ENCODE data around the gene ALDOB.

ALDOB gene

GRCh38 chr9:101442736-101443135 is 7.2 kb upstream of the ALDOB start:
- H3K27me3 ChIP-seq (replicated peaks; ENCODE audit: control insufficient read depth, insufficient read depth, low read length) = no peaks in the 10 kb centered on the region
- H3K4me3 ChIP-seq (replicated peaks; ENCODE audit: low read depth, low read length) = no peak overlapping the region
- TF ChIP-seq CTCF (IDR thresholded peaks at IDR 0.05; ENCODE audit: insufficient read depth, low read length, poor library complexity, severe bottlenecking) = no peak
- DNase-seq (ENCODE audit: extremely low read depth, insufficient read length) = no peak
- no peaks in the 10 kb centered on the region for H3K36me3 ChIP-seq (ENCODE audit: control insufficient read depth, insufficient read depth, low read length)

- DNase-seq (ENCODE audit: extremely low read depth, insufficient read length) = no peak
- Histone ChIP-seq H3K27me3 (replicated peaks; ENCODE audit: control insufficient read depth, insufficient read depth, low read length) (no peaks in the 10 kb centered on the region), H3K4me3 (replicated peaks; ENCODE audit: low read depth, low read length) (no peak overlapping the region), H3K36me3 (ENCODE audit: control insufficient read depth, insufficient read depth, low read length) (no peaks in the 10 kb centered on the region)
- TF ChIP-seq CTCF (IDR thresholded peaks at IDR 0.05; ENCODE audit: insufficient read depth, low read length, poor library complexity, severe bottlenecking) = no peak
Measured at GRCh38 chr9:101442318-101442717, 6.7 kb upstream of the ALDOB start.

GRCh38 chr9:101440714-101441230 is 5.2 kb upstream of the ALDOB start:
- H3K27me3 ChIP-seq (replicated peaks; ENCODE audit: control insufficient read depth, insufficient read depth, low read length) = no peaks in the 10 kb centered on the region
- TF ChIP-seq CTCF (IDR thresholded peaks at IDR 0.05; ENCODE audit: insufficient read depth, low read length, poor library complexity, severe bottlenecking) = no peak
- no peak for DNase-seq (ENCODE audit: extremely low read depth, insufficient read length)

GRCh38 chr9:101438523-101438922 is 2.9 kb upstream of the ALDOB start:
- no peak overlapping the region for H3K4me3 ChIP-seq (replicated peaks; ENCODE audit: low read depth, low read length)
- DNase-seq (ENCODE audit: extremely low read depth, insufficient read length) = no peak
- no peaks in the 10 kb centered on the region for H3K36me3 ChIP-seq (ENCODE audit: control insufficient read depth, insufficient read depth, low read length)
- no peaks in the 10 kb centered on the region for H3K27me3 ChIP-seq (replicated peaks; ENCODE audit: control insufficient read depth, insufficient read depth, low read length)
- TF ChIP-seq CTCF (IDR thresholded peaks at IDR 0.05; ENCODE audit: insufficient read depth, low read length, poor library complexity, severe bottlenecking) = no peak

More at GRCh38 chr9:101440714-101441230, 5.2 kb upstream of the ALDOB start:
- H3K4me3 ChIP-seq (replicated peaks; ENCODE audit: low read depth, low read length) = no peak overlapping the region
- H3K36me3 ChIP-seq (ENCODE audit: control insufficient read depth, insufficient read depth, low read length) = no peaks in the 10 kb centered on the region

GRCh38 chr9:101437806-101438232 is 2.2 kb upstream of the ALDOB start:
- no peak for DNase-seq (ENCODE audit: extremely low read depth, insufficient read length)
- TF ChIP-seq CTCF (IDR thresholded peaks at IDR 0.05; ENCODE audit: insufficient read depth, low read length, poor library complexity, severe bottlenecking) = no peak
- Histone ChIP-seq H3K27me3 (replicated peaks; ENCODE audit: control insufficient read depth, insufficient read depth, low read length) (no peaks in the 10 kb centered on the region), H3K4me3 (replicated peaks; ENCODE audit: low read depth, low read length) (no peak overlapping the region), H3K36me3 (ENCODE audit: control insufficient read depth, insufficient read depth, low read length) (no peaks in the 10 kb centered on the region)

- no peak overlapping the region for H3K4me3 ChIP-seq (replicated peaks; ENCODE audit: low read depth, low read length)
- no peaks in the 10 kb centered on the region for H3K27me3 ChIP-seq (replicated peaks; ENCODE audit: control insufficient read depth, insufficient read depth, low read length)
- no peaks in the 10 kb centered on the region for H3K36me3 ChIP-seq (ENCODE audit: control insufficient read depth, insufficient read depth, low read length)
- no peak for TF ChIP-seq CTCF (IDR thresholded peaks at IDR 0.05; ENCODE audit: insufficient read depth, low read length, poor library complexity, severe bottlenecking)
- DNase-seq (ENCODE audit: extremely low read depth, insufficient read length) = no peak
Measured at GRCh38 chr9:101434998-101435397, 576 bp downstream of the ALDOB start.

Measured in GM06990 (cell line).